Stimulated activated CD4-positive, alpha-beta T cell treated with anti-CD3 and anti-CD28 coated beads, Interleukin-12 subunit alpha, Interleukin-12 subunit beta, amount 100 ng/mL, for 24 hours (primary cell): ENCODE measurements around the gene PPP6R3.
"Not testable (repeated sequence)": the region's sequence is repeated elsewhere in the genome, so short reads cannot be mapped to it uniquely, and the experiment has no call there.

Source experiments
- DNase-seq, 2 experiments: peaks; one replicate each; pipeline ENCODE4 v3.0.0-alpha.2; 2020; ENCODE audit warnings: low read depth in 2 of 2

The PPP6R3 gene

GRCh38 chr11:68598816-68599653, 138.5 kb downstream of the PPP6R3 start:
- DNase-seq: no peak

DNA sequence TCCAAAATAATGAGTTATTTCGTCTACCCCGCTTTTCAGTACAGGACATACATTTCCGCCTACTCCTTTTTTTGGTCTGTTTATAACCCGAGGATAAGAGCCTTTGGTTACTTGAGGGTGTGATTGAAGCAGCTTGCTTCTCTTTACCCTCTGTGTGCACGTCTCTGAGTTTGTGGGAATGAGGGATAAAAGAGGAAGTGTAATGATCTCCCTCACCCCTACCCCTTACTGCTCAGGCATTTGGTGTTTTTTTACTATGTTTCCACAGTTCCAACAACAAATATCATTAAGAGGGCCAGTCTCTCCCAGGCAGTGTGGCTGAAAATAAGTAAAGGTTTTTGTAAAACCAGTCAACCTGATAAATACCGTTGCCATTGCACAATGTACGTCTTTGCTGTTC, 140.6 kb downstream of the PPP6R3 start:
- DNase-seq: no peak

DNA sequence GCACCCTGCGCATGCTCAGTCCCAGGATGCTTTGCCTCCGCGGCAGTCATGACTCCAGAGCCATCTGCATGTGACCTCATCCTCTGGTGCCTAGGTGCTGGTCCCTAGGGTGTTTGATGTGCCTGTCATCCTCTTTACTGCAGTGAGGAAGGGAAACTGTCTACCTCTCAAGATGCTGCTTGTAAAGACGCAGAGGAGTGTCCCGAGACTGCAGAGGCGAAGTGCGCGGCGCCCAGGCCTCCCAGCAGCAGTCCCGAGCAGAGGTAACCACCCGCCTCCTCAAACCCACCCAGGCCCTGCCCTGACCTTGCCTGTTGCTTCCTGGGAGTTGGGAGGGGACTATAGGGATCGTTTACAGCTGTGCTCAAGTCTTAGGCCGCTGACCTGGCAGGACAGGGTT, 149.2 kb downstream of the PPP6R3 start:
- DNase-seq: no peak

DNA sequence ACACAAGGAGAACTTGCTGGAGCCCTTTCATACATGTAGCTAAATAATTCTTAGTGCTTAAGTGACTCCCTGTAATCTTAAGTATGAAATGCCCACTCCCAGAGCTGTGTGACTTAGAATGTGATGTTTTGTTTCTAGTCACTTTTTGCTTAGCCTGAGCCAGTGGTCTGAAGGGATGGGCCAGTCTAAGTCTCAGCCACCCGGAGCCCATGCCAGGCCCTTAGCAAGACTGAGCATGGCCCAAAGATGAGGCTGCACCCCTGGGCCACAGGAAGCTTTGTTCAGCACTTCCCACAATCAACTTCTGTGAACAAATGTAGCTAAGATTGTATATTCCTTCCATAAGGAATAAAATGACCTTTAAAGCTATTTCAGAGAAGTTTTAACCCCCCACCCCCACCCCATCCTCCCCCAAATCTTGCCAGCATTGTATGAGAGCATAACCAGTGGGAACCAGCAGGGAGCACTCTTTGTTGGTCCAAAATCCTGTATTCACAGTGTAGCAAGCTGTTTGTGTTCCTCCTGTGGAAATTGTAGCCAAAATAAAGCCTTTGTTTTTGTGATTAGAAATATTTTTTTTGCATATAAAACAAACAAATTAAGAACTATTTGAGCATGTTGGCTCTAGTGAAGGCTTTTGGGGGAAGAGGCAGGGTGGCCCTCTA, 150.0 kb downstream of the PPP6R3 start:
- DNase-seq: no peak

GRCh38 chr11:68615657-68616056, 155.1 kb downstream of the PPP6R3 start:
- no peak for DNase-seq

DNA sequence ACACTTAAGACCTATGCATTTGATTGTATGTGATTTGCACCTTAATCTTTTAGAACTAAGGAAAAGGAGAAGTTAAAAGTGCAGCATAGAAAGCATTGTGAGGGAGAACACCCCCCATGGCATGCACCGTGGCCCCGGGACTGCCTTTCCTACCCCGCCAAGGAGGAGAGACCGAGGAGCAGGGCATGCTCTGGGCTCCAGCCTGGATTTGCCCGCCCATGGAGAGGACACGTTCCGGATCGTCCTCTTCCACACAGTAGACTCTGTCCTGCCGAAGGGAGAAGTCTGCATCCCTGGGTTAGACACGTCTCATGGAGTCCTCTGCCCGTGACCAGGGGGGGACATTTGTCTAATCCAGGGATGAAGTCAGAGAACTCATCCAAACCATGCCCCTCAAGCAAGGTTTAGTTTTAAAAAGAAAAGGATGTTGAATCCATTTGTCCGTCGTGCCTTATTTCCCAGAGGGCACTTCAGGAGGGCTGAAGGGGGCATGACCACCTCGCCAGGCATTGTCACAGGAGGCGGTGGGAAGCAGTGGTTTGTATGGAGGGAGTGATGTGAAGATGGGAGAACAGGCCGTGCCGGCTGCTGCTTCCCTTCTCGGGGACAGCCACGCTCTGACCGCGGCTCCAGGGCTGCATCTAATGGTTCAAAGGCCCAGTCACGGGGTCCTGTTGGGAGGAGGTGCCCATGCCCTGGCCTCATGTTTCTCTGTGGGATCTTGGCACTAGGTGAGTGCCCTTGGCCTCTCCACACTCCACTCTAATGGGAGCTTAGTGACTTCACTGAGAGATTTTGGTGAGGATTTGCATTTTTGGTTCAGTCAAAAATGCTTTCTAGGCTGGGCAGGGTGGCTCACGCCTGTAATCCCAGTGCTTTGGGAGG, 157.6 kb downstream of the PPP6R3 start:
- DNase-seq: no peak

DNA sequence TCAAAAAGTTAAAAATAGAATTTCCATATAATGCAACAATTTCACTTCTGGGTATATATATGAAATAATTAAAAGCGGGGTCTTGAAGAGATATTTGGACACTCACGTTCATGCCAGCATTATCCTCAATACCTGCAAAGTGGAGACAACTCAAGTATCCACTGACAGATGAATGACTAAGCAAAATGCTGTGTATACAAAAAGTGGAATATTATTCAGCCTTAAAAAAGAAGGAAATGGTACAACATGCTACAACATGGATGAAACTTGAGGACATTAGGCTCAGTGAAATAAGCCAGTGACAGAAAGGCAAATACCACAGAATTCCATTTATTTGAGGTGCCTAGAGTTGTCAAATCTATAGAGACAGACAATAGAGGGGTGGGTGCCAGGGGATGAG, 161.3 kb downstream of the PPP6R3 start:
- no peak for DNase-seq

DNA sequence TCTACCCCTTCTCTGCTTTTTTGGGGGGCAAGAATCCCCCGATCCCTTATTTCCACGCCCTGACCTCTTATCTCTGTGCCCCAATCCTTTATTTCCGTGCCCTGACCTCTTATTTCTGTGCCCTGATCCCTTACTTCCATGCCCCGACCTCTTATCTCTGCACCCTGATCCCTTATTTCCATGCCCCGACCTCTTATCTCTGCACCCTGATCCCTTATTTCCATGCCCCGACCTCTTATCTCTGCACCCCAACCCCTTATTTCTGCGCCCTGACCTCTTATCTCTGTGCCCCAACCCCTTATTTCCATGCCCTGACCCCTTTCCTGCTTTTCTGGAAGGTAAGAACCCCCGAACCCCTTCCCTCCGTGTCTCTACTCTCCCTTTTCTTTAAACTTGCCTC, 163.2 kb downstream of the PPP6R3 start:
- not testable (repeated sequence) for DNase-seq

DNA sequence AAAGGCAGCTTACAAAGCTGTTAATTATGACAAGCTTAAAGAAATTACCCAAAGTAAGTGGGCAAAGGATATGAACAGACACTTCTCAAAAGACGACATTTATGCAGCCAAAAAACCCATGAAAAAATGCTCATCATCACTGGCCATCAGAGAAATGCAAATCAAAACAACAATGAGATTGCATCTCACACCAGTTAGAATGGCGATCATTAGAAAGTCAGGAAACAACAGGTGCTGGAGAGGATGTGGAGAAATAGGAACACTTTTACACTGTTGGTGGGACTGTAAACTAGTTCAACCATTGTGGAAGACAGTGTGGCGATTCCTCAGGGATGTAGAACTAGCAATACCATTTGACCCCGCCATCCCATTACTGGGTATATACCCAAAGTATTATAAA, 164.5 kb downstream of the PPP6R3 start:
- DNase-seq: not testable (repeated sequence)

GRCh38 chr11:68626236-68626635, 165.7 kb downstream of the PPP6R3 start:
- not testable (repeated sequence) for DNase-seq

DNA sequence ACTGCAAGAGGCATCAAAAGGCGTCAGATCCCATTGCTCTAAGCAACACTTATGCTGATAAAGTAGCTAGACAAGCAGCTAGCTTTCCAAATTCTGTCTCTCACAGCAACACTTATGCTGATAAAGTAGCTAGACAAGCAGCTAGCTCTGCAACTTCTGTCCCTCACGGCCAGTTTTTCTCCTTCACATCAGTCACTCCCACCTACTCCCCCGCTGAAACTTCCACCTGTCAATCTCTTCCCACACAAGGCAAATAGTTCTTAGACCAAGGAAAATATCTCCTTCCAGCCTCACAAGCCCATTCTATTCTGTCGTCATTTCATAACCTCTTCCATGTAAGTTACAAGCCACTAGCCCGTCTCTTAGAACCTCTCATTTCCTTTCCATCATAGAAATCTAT, 168.3 kb downstream of the PPP6R3 start:
- DNase-seq: not testable (repeated sequence)

DNA sequence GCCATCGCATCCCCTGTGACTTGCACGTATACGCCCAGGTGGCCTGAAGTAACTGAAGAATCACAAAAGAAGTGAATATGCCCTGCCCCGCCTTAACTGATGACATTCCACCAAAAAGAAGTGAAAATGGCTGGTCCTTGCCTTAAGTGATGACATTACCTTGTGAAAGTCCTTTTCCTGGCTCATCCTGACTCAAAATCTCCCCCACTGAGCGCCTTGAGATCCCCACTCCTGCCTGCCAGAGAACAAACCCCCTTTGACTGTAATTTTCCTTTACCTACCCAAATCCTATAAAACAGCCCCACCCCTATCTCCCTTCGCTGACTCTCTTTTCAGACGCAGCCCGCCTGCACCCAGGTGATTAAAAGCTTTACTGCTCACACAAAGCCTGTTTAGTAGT, 171.8 kb downstream of the PPP6R3 start:
- not testable (repeated sequence) for DNase-seq

GRCh38 chr11:68632802-68633201, 172.2 kb downstream of the PPP6R3 start:
- DNase-seq: no peak

DNA sequence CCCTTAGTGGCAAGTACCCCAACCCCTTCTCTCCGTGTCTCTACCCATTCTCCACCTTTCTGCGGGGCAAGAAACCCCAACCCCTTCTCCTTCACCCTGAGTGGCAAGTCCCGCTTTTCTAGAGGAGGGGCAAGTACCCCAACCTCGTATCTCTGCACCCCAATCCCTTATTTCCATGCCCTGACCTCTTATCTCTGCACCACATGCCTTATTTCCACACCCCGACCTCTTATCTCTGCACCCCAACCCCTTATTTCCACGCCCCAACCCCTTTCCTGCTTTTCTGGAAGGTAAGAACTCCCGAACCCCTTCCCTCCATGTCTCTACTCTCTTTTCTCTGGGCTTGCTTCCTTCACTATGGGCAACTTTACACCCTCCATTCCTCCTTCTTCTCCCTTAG, 174.1 kb downstream of the PPP6R3 start:
- not testable (repeated sequence) for DNase-seq

DNA sequence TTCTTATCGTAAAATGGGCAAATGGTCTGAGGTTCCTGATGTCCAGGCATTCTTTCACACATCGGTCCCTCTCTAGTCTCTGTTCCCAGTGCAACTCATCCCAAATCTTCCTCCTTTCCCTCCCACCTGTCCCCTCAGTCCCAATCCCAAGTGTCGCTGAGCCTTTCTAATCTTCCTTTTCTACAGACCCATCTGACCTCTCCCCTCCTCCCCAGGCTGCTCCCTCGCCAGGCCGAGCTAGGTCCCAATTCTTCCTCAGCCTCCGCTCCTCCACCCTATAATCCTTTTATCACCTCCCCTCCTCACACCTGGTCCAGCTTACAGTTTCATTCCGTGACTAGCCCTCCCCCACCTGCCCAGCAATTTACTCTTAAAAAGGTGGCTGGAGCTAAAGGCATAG, 174.6 kb downstream of the PPP6R3 start:
- DNase-seq: not testable (repeated sequence)

DNA sequence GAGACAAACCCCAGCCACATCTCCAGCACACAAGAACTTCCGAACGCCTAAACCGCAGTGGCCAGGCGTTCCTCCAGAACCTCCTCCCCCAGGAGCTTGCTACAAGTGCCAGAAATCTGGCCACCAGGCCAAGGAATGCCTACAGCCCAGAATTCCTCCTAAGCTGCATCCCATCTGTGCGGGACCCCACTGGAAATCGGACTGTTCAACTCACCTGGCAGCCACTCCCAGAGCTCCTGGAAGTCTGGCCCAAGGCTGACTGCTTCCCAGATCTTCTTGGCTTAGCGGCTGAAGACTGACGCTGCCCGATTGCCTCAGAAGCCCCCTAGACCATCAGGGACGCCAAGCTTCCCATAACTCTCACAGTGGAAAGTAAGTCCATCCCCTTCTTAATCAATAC, 175.3 kb downstream of the PPP6R3 start:
- not testable (repeated sequence) for DNase-seq

- not testable (repeated sequence) for DNase-seq
Observed at GRCh38 chr11:68639322-68639721, 178.8 kb downstream of the PPP6R3 start.

DNA sequence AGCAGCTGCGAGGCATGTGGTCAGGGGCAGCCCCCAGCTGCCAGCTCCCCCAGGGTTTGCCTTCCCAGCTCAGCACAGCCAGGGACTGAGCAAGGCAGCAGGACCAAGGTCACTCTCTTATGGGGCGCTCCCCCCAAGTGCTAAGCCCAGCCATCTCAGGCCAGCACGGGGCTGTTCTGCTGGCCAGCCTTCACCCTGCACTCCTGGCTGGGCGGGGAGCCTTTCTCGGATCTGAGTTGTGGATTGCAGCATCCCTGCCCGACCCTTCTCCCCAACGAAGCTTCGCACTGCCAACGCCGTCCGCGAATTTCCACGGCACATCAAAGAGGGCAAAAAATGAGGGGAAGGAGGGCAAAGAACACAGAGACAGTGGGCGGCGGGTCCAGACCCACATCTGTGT, 181.3 kb downstream of the PPP6R3 start:
- no peak for DNase-seq

DNA sequence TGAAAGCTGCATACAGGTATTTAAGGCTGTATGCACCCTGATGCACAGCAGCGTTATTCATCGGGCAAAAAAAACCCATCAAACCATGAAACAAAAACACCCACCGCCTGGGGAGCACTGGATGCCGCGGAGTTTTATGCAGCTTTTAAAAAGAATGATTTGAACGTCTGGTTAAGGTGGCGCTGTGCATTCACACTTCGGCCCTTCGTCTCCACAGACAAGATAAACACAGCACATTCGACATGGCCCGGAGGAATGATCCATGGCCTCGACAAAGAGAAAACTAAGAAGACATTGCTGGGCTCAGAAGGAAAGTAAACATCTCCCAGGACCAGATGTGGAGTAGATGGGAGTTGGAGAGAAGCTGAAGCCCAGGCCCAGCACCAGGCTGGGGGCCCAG, 183.0 kb downstream of the PPP6R3 start:
- DNase-seq: no peak

DNA sequence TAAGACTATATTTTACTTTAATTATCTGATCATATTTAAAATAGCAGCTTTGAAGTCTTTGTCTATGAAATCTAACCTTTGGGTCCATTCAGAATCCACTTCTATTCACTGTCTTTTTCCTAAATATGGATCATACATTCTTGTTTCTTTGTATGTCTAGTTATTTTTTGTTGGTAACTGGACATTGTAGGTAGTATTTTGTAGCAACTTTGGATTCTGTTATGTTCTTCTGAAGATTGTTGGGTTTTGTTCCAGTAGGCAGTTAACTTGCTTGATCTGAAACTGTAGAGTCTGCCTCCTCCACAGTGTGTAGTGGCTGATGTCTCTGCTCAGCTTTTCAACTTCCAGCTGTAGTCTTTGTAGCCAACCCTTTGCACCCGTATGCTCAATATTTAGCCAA, 186.3 kb downstream of the PPP6R3 start:
- DNase-seq: no peak

DNA sequence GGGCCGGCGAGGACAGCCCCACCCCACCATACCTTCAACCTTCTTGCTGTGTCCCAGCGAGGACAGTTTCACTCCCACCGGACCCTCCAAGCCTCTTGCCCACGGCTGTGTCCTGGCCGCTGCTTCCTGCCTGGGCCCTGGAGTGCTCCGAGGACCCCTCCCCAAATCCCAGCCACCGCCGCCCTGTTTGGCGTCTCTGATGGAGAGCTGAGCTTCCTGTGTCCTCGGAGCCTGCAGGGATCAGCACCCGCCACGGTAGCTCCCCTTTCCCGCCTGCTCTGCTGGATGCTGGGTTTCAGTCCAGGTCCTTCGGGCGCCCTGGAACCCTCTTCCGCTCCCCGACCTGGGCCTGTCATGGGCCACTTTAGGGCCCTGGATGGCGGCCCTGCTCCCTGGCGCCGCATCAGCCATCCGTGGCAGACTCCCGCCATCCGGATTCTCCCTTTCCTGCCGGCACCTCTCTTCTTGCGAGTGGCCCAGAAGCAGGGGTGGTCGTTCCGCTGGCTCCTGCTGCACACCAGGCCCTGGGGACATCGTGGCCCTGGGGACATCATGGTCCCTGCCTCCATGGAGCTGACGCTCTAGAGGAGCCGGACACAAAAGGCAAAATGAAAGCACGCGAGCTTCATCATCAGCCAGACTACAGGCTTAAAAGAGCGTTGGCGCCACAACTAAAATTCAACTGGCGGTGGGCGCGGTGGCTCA, 189.5 kb downstream of the PPP6R3 start:
- DNase-seq: no peak

DNA sequence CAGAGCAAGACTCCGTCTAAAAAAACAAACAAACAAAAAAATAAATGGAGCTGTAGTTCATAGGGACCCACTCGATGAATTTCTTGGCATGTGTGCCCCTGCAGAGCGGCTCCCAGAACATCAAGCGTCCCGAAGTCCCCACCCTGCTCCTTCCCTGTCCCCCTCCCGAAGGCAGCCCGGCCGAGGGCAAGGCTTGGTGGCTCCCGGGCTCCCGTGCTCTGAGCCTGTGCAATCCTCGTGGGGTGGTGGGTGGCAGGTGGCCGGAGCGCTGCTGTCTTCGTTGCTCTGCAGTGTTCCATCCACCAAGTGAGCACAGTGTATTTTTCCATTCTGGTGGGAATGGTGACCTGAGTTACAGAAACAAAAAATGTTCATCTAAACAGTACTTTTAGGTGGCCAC, 190.2 kb downstream of the PPP6R3 start:
- DNase-seq: no peak
